T-cell (primary cell): ENCODE measurements around the gene B4GALNT3. TPM values are rescaled to one million over a fixed set of nuclear protein-coding genes. Genes with fewer than 3 reads are reported as not detected.

ENCODE experiments used
- ATAC-seq, 4 experiments: fragments of 200-7000 bp in 3 of 4; fragments of 150-1000 bp in 1 of 4; cut with Tn5 transposase; replicated peaks in 1 of 4; 1 replicate in 3 of 4; 2 replicates in 1 of 4; pipeline ENCODE4 v1.10.0; 2021; ENCODE audit warnings: moderate library complexity in 3 of 4, mild to moderate bottlenecking in 2 of 4, moderate number of reproducible peaks in 1 of 4
- CTCF ChIA-PET, 2 donors: fragments of 300-600 bp; sonication (Branson Sonifier 250); formaldehyde crosslinking; loops; one replicate each; lab custom pipeline; 2022; ENCODE audit warnings: antibody characterized with exemption in 2 of 2; lab: Charles Lee
- POLR2A ChIA-PET, 2 donors: fragments of 300-600 bp; sonication (Branson Sonifier 250); formaldehyde crosslinking; loops; one replicate each; lab custom pipeline; 2022; ENCODE audit warnings: antibody characterized with exemption in 2 of 2; lab: Charles Lee
- DNase-seq, 35 experiments: peaks; one replicate each; pipeline versions ENCODE4 v3.0.0 to v3.0.0-alpha.2; 2013 to 2023
- H3K27ac ChIP-seq: one replicate; pipeline ENCODE4 v1.5.1; 2013; ENCODE audit warnings: low read length
- H3K27me3 ChIP-seq, 2 experiments: replicated peaks in 1 of 2; 1 replicate in 1 of 2; 2 replicates in 1 of 2; pipeline versions ENCODE4 v1.6.1 to v1.7.0; 2013; ENCODE audit warnings: low read length in 1 of 2, mixed read lengths in 1 of 2; ENCODE audit not compliant: control insufficient read depth in 2 of 2, insufficient read depth in 2 of 2; ENCODE audit errors: extremely low read depth in 1 of 2
- H3K36me3 ChIP-seq, 2 donors: 1 replicate in 1 of 2; 2 replicates in 1 of 2; pipeline versions ENCODE4 v1.6.1 to v1.7.0; 2013; ENCODE audit warnings: low read length in 1 of 2; ENCODE audit not compliant: control insufficient read depth in 2 of 2, insufficient read depth in 1 of 2; ENCODE audit errors: extremely low read depth in 1 of 2
- H3K4me1 ChIP-seq, 2 experiments: 1 replicate in 1 of 2; 2 replicates in 1 of 2; pipeline versions ENCODE4 v1.6.1 to v1.7.0; 2013; ENCODE audit warnings: low read length in 2 of 2, mixed read lengths in 1 of 2; ENCODE audit not compliant: insufficient read depth in 2 of 2, control insufficient read depth in 1 of 2; ENCODE audit errors: extremely low read depth in 1 of 2
- H3K4me3 ChIP-seq, 2 donors: 1 replicate in 1 of 2; 2 replicates in 1 of 2; pipeline versions ENCODE4 v1.5.1 to v1.7.0; 2013; ENCODE audit warnings: mild to moderate bottlenecking in 2 of 2, low read length in 1 of 2, moderate library complexity in 1 of 2; ENCODE audit not compliant: control insufficient read depth in 1 of 2; ENCODE audit errors: extremely low read depth in 1 of 2
- H3K9me3 ChIP-seq: 2 replicates; pipeline ENCODE4 v1.7.0; 2013
- H3K27ac Mint-ChIP-seq, 2 donors: one replicate each; pipeline ENCODE4 v1.8.0; 2020 to 2021; ENCODE audit warnings: mild to moderate bottlenecking in 2 of 2, mixed read lengths in 2 of 2
- H3K27me3 Mint-ChIP-seq, 2 donors: one replicate each; pipeline ENCODE4 v1.8.0; 2021 to 2022; ENCODE audit warnings: mixed read lengths in 2 of 2
- H3K36me3 Mint-ChIP-seq: one replicate; pipeline ENCODE4 v1.8.0; 2021; ENCODE audit warnings: mixed read lengths
- H3K4me1 Mint-ChIP-seq, 3 donors: one replicate each; pipeline ENCODE4 v1.8.0; 2020 to 2022; ENCODE audit warnings: mixed read lengths in 3 of 3, mild to moderate bottlenecking in 1 of 3
- H3K4me3 Mint-ChIP-seq, 3 donors: one replicate each; pipeline ENCODE4 v1.8.0; 2020 to 2022; ENCODE audit warnings: mild to moderate bottlenecking in 3 of 3, mixed read lengths in 3 of 3, moderate library complexity in 3 of 3
- H3K9me3 Mint-ChIP-seq, 3 donors: one replicate each; pipeline ENCODE4 v1.8.0; 2020 to 2022; ENCODE audit warnings: mixed read lengths in 3 of 3
- WGBS: methylation state at CpG from one replicate; pipeline ENCODE4 v1.1.5; 2013; ENCODE audit warnings: missing lambda C conversion rate; ENCODE audit not compliant: insufficient coverage; 5-methylcytosine and 5-hydroxymethylcytosine counted together
- total RNA-seq, 35 experiments: library from RNA in 6 of 35; stranded (reverse) in 6 of 35; fragments of 120-200 nt in 1 of 35; gene quantifications; one replicate each; pipeline versions ENCODE4 v1.2.1 to v1.2.4 and lab custom pipeline; 2013 to 2026

The B4GALNT3 gene
- total RNA-seq, 5 donors from 2014 or later (not counting 1 experiment from before 2014, with no cell fraction given), result 0.70 to 3.8 (median 2.0) TPM

- ChIA-PET CTCF (no interaction called here), POLR2A (no interaction called here)
- H3K36me3 ChIP-seq, result no peaks in the 10 kb centered on the region
- ATAC-seq (no peak), DNase-seq (no peak)
- H3K27ac ChIP-seq, result no peak overlapping the region
- H3K27me3 ChIP-seq, result no peaks in the 10 kb centered on the region
- H3K27me3 Mint-ChIP-seq, result no peaks in the 10 kb centered on the region
- H3K4me1 Mint-ChIP-seq, result no peaks in the 10 kb centered on the region
- H3K9me3 ChIP-seq, result no peaks in the 10 kb centered on the region
- no peak overlapping the region for H3K4me3 ChIP-seq
- peaks cover 0 to 4% (median 0%) of the 10 kb centered on the region in 3 donors for H3K9me3 Mint-ChIP-seq
- H3K4me3 Mint-ChIP-seq, result no peak overlapping the region
- H3K4me1 ChIP-seq, result no peaks in the 10 kb centered on the region
- 92% methylated on average over 20 of the region's 30 CpGs for whole genome bisulfite sequencing
- H3K27ac Mint-ChIP-seq, result no peak overlapping the region
- H3K36me3 Mint-ChIP-seq, result peaks cover 6% of the 10 kb centered on the region
Observed at GRCh38 chr12:585062-586061, 125.6 kb downstream of the B4GALNT3 start.

GRCh38 chr12:586318-587071 lies 126.8 kb downstream of the B4GALNT3 start:
- H3K27me3 ChIP-seq, result no peaks in the 10 kb centered on the region
- no peak overlapping the region for H3K27ac Mint-ChIP-seq
- no peak overlapping the region for H3K4me3 ChIP-seq
- no peak overlapping the region for H3K4me3 Mint-ChIP-seq
- no peak overlapping the region for H3K27ac ChIP-seq
- peaks cover 0 to 4% (median 0%) of the 10 kb centered on the region in 3 donors for H3K9me3 Mint-ChIP-seq
- ATAC-seq (no peak), DNase-seq (no peak)
- no peaks in the 10 kb centered on the region for H3K4me1 ChIP-seq
- H3K27me3 Mint-ChIP-seq, result no peaks in the 10 kb centered on the region
- ChIA-PET POLR2A (no interaction called here), CTCF (interaction anchor here in 1 of 2 donors (0.5 kb wide), 1 partner anchor 12 kb away, joined by 3 read pairs; no protein-coding TSS in a partner anchor)
- H3K9me3 ChIP-seq, result no peaks in the 10 kb centered on the region
- H3K4me1 Mint-ChIP-seq, result no peaks in the 10 kb centered on the region
- no peaks in the 10 kb centered on the region for H3K36me3 ChIP-seq
- WGBS, result 96% methylated on average over 12 of the region's 16 CpGs
- H3K36me3 Mint-ChIP-seq, result peaks cover 6% of the 10 kb centered on the region

GRCh38 chr12:587132-588023 lies 127.6 kb downstream of the B4GALNT3 start:
- H3K4me1 Mint-ChIP-seq, result no peaks in the 10 kb centered on the region
- H3K36me3 Mint-ChIP-seq, result peaks cover 6% of the 10 kb centered on the region
- Histone ChIP-seq H3K36me3 (no peaks in the 10 kb centered on the region), H3K4me3 (no peak overlapping the region), H3K27me3 (no peaks in the 10 kb centered on the region), H3K9me3 (no peaks in the 10 kb centered on the region), H3K27ac (no peak overlapping the region), H3K4me1 (no peaks in the 10 kb centered on the region)
- DNase-seq (no peak), ATAC-seq (no peak)
- POLR2A ChIA-PET, result no interaction called here
- no peak overlapping the region for H3K4me3 Mint-ChIP-seq
- WGBS, result 94% methylated on average over 6 of the region's 18 CpGs
- H3K27me3 Mint-ChIP-seq, result no peaks in the 10 kb centered on the region
- CTCF ChIA-PET, result interaction anchor here in 1 of 2 donors (0.5 kb wide), 1 partner anchor 13 kb away, joined by 3 read pairs; no protein-coding TSS in a partner anchor
- no peak overlapping the region for H3K27ac Mint-ChIP-seq
- H3K9me3 Mint-ChIP-seq, result peaks cover 0 to 4% (median 0%) of the 10 kb centered on the region in 3 donors

GRCh38 chr12:588024-588322 lies 128.2 kb downstream of the B4GALNT3 start:
- CTCF ChIA-PET, result no interaction called here
- Histone ChIP-seq H3K27ac (no peak overlapping the region), H3K27me3 (no peaks in the 10 kb centered on the region), H3K4me3 (no peak overlapping the region), H3K9me3 (no peaks in the 10 kb centered on the region), H3K36me3 (no peaks in the 10 kb centered on the region), H3K4me1 (no peaks in the 10 kb centered on the region)
- Mint-ChIP-seq H3K4me3 (no peak overlapping the region), H3K27ac (no peak overlapping the region), H3K9me3 (peaks cover 0 to 4% (median 0%) of the 10 kb centered on the region in 3 donors), H3K27me3 (no peaks in the 10 kb centered on the region), H3K36me3 (peaks cover 6% of the 10 kb centered on the region), H3K4me1 (no peaks in the 10 kb centered on the region)
- POLR2A ChIA-PET, result no interaction called here
- no peak for DNase-seq
- no CpG with 5 or more reads among the region's 10 CpGs for WGBS
- no peak for ATAC-seq

GRCh38 chr12:588646-589045 lies 128.9 kb downstream of the B4GALNT3 start:
- no peak for DNase-seq
- WGBS, result no CpG with 5 or more reads among the region's 4 CpGs
- H3K4me3 ChIP-seq, result no peak overlapping the region
- Mint-ChIP-seq H3K9me3 (peaks cover 0 to 4% (median 0%) of the 10 kb centered on the region in 3 donors), H3K4me1 (no peaks in the 10 kb centered on the region), H3K27ac (no peak overlapping the region), H3K27me3 (no peaks in the 10 kb centered on the region), H3K4me3 (no peak overlapping the region), H3K36me3 (peaks cover 6% of the 10 kb centered on the region)
- H3K36me3 ChIP-seq, result no peaks in the 10 kb centered on the region
- H3K27me3 ChIP-seq, result no peaks in the 10 kb centered on the region
- no peaks in the 10 kb centered on the region for H3K4me1 ChIP-seq
- no peak for ATAC-seq
- ChIA-PET CTCF (no interaction called here), POLR2A (no interaction called here)
- H3K9me3 ChIP-seq, result no peaks in the 10 kb centered on the region
- H3K27ac ChIP-seq, result no peak overlapping the region
